Ramos (cell line): ENCODE results near the gene MRS2.
"Not testable (repeated sequence)": the region's sequence is repeated elsewhere in the genome, so short reads cannot be mapped to it uniquely, and the experiment has no call there.

Experiments used
- in situ Hi-C: fragments of 300-500 bp; cut with MboI; formaldehyde crosslinking; loops from one replicate; pipeline ENCODE4 v1.14.3; 2022; ENCODE audit warnings: low sequenced_read_pairs; ENCODE audit not compliant: unreplicated experiment

MRS2 gene

GRCh38 chr6:24402697-24403500 lies at the start of gene MRS2:
MRS2 (plus strand) TSS chr6:24402936; CDS start chr6:24403047, 111 bp downstream.
- in situ Hi-C loops, result no loop called here

GRCh38 chr6:24353861-24354260 lies 48.9 kb upstream of the MRS2 start:
- in situ Hi-C loops, result no loop called here

DNA sequence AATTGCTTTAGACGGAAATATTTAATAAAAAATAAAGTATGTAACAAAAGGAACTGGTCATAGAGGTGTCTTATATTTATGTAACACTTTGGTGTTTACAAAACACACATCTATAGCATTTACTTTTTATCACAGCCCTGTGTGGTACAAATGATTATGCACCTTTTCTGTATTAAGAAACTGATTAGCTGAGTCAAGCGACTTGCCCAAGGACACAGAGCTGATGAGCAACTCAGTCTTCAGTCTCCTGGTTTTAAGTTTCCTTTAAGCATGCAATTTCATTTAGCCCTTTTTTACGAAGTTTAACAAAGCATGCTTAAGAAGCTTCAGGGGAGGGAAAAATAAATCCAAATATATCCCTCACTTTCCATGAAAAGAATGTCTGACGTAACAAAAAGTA lies 47.3 kb upstream of the MRS2 start:
- in situ Hi-C loops, result no loop called here

- in situ Hi-C loops, result no loop called here
Observed at GRCh38 chr6:24356310-24356973, 46.3 kb upstream of the MRS2 start.

DNA sequence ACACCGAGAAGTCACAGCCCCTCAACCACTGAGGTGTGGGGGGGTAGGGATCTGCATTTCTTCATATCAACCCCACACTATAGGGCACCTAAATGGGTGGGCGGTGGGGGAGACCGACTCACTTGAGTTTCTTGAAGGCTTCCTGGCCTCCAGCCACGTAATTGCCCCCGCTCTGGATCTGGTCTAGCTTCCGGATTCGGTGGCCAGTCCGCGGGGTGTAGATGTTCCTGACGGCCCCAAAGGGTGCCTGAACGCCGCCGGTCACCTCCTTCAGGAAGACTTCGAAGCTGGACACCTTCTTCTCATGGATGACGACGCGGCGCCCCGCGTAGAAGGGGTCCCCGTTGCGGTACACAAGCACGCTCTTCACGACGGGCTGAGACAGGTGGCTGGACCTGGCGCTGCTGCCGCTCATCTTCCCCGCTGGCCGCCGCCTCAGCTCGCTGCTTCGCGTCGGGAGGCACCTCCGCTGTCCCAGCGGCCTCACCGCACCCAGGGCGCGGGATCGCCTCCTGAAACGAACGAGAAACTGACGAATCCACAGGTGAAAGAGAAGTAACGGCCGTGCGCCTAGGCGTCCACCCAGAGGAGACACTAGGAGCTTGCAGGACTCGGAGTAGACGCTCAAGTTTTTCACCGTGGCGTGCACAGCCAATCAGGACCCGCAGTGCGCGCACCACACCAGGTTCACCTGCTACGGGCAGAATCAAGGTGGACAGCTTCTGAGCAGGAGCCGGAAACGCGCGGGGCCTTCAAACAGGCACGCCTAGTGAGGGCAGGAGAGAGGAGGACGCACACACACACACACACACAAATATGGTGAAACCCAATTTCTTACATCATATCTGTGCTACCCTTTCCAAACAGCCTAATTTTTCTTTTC lies 45.2 kb upstream of the MRS2 start, which contains the start of gene DCDC2:
TSS of gene DCDC2 (minus strand) at position 724 of the 883 bp plus-strand sequence. CDS start at position 415, 309 bp downstream.
- in situ Hi-C loops, result no loop called here

DNA sequence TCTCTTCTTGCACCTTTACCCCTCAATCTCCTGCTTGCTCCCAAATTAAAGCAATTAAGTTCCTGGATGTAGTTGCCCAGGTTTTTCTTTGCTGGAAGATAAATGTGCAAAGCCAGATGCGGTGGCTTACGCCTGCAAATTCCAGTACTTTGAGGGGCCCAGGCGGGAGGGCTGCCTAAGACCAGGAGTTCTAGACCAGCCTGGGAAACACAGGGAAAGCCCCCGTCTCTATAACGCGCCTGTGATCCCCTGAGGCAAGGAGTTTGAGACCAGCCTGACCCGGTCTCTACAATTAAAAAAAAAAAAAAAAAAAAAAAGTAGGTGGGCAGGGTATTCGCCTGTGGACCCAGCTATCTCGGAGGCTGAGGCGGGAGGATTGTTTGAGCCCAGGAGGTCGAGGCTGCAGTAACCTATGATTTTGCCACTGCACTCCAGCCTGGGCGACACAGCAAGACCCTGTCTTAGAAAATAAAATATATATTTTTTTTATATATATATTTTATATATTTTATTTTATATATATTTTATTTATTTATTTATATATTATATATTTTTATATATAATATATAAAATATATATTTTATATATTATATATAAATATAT lies 44.4 kb upstream of the MRS2 start:
- in situ Hi-C loops, result no loop called here

DNA sequence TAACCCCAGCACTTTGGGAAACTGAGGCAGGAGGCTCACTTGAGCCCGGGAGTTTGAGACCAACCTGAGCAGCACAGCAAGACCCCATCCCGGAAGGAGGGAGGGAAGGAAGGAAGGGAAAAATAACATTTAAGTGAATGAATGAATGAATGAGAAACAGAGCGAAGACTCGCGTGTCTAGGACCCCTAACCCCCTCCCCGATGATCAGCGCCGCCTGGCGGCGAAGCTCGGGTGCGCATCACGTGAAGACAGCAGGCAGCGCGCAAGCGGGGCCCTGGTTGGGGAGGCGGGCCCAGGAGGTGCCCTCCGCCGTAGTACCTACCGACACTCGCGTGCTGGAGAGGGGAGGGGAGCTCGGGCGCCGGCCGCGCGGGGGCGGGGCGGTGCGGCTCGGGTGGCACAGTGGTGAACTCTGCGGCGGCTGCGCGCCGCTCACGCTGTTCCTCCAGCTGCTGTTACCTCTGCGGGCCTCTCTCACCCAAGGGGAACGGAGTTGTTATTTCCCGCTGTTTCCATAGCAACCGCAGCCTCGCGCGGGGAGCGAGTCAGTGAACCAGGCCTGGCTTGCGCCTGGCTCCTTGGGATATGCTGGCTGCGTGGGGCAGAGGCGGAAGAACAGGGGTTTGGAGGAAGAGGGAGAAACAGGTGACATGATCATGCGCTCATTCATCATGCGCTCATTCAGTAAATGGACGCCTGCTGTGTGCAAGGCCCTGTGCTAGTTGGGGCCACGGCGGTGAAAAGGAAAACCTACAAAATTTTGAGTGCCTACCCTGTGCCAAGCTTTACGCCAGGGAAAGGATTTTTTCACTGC lies 42.9 kb upstream of the MRS2 start:
- in situ Hi-C loops, result no loop called here

GRCh38 chr6:24362363-24362762 lies 40.4 kb upstream of the MRS2 start:
- in situ Hi-C loops, result not testable (repeated sequence)

GRCh38 chr6:24365103-24365633 lies 37.6 kb upstream of the MRS2 start:
- in situ Hi-C loops, result not testable (repeated sequence)

- in situ Hi-C loops, result no loop called here
Observed at GRCh38 chr6:24374612-24375011, 28.1 kb upstream of the MRS2 start.

GRCh38 chr6:24376871-24377270 lies 25.9 kb upstream of the MRS2 start:
- in situ Hi-C loops, result no loop called here

- in situ Hi-C loops, result no loop called here
Observed at GRCh38 chr6:24378473-24379097, 24.2 kb upstream of the MRS2 start.

- in situ Hi-C loops, result no loop called here
Observed at GRCh38 chr6:24381476-24382219, 21.1 kb upstream of the MRS2 start.

DNA sequence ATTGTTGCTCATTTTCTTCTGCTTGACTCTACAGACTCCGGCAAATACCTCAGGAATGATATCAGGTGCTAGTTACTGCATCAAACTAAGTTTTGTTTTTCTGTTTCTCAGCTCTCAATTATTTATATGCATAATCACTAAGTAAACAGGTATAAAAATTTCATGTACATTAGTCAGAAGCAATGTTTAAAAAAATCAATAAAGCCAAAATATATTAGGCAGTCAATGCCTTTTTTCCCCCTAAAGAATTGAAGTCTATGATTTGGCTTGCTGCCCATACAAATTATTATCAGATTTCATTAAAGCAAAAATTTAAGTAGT lies 20.6 kb upstream of the MRS2 start:
- in situ Hi-C loops, result no loop called here

GRCh38 chr6:24382891-24383494 lies 19.7 kb upstream of the MRS2 start:
- in situ Hi-C loops, result not testable (repeated sequence)

GRCh38 chr6:24384369-24385130 lies 18.2 kb upstream of the MRS2 start:
- in situ Hi-C loops, result not testable (repeated sequence)
